Activated CD4-positive, alpha-beta T cell treated with anti-CD3 and anti-CD28 coated beads for 24 hours (primary cell): ENCODE measurements around the gene CSNK1D.

Experiments used
- DNase-seq, 2 donors: peaks; one replicate each; pipeline ENCODE4 v3.0.0-alpha.2; 2020; ENCODE audit warnings: low read depth in 2 of 2

CSNK1D gene

DNA sequence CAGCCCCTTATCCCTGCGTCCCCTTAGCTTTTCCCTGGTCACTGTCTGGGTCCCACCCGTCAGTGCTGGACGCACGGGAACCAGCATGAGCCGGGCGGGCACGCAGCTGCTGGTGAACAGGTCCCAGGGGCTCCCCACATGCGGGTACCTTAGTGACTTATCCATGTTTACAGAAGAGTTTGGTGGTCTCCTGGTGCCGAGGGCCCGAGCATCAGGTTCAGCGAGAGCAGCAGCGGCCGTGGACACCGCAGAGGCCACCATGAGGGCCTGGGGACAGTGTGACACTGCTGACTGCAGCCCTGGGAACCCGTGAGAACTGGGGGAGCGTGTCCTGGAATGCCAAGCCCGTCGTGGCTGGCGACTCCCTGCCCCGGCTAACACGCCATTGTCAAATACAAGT lies 37.4 kb upstream of the CSNK1D start:
- no peak for DNase-seq

DNA sequence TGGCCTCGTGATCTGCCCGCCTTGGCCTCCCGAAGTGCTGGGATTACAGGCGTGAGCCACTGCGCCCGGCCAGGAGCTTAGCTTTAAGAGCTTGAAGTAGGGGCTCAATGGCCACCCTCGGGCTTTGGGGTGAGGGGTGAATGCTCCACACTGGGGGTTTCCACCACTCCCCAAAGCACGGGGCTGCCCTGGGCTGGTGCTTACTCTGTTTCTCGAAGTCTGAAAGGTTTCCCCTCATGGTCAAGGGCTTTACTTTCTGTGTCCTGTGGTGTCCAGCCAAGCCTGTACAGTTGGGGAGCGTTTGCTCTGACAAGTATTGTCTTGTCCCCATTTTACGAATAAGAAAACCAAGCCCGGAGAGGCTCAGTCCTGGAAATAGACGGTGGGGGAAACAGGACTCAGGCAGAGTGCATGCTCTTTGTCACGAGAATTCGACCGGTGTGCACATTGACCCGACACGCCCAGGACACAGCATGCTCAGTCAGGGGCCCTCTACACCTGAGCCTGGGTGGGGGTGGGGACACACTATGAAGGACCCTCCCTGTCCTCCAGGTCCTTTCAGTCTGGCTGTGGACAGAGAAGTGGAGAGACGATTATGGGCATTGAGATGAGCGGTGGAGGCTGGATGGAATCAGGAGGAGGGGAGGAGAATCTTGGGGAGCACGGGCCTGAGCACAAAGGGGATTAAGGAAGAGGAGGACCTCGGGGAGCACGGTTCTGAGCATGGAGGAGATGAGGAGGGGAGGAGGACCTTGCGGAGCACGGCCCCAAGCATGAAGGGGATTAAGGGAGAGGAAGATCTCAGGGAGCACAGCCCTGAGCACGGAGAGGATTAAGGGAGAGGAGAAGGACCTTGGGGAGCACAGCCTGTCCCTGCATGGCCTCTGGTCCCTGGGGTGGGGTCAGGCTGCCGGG lies 36.4 kb upstream of the CSNK1D start:
- DNase-seq, result no peak

DNA sequence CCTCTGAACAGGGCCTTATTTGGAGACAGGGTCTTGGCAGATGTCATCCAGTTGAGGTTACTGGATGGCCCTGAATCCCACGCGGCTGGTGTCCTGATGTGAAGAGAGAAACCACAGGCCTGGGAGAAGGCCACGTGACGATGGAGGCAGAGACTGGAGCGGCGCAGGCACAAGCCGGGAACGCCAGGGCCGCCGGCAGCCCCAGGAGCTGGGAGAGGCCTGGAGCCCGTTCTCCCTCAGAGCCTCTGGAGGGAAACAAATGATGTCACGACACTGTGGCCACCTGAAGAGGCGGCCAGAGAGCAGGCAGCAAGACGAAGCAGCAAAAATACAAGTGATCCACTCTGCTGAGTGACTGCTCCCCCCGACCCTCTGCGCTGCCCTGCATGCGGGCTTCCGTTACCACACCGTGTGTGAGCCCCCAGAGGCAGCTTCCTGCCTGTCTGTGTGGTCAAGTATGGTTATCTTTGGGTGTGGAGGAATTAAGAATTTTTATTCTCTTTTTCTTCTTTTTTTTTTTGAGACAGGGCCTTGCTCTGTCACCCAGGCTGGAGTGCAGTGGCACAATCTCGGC lies 32.3 kb upstream of the CSNK1D start:
- DNase-seq, result no peak

DNA sequence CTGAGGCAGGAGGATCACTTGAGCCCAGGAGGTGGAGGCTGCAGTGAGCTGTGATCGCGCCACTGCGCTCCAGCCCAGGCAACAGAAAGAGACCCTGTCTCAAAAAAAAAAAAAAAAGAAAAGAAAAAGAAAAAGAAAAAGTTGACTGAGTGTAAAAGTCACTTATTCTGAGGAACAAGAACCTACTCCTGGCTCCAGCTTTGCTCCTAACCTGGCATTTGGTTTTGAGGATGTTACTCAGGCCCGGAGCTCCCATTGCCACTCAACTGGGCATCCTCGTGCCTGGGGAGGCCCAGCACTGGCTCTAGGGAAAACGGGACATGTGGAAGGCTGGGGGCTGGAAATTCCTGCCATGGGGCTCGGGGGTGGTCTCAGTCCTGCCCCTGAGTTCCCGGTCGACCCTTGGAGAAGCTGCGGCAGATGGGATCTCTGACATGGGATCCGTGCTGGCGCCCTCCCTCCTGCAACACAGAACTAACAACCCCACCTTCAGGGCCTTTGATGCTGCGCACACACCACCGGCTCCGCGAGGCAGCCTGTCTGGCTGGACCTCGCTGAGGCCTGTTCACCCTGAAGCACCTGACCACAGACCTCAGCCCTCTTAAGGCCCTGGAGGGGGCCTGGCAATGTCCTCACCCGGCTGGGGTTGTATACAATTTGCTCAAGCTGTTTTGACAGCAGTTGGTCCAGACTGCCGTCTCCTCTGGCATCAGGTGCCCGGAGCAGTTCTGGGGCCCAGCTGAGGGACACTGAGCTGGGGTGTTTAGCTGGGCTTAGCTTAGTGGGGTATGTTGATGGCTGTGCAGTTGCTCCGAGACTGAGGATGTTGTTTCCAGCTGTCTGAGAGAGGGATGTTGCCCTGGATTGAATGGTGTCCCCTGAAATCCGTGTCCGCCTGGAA lies 31.6 kb upstream of the CSNK1D start:
- DNase-seq, result no peak

DNA sequence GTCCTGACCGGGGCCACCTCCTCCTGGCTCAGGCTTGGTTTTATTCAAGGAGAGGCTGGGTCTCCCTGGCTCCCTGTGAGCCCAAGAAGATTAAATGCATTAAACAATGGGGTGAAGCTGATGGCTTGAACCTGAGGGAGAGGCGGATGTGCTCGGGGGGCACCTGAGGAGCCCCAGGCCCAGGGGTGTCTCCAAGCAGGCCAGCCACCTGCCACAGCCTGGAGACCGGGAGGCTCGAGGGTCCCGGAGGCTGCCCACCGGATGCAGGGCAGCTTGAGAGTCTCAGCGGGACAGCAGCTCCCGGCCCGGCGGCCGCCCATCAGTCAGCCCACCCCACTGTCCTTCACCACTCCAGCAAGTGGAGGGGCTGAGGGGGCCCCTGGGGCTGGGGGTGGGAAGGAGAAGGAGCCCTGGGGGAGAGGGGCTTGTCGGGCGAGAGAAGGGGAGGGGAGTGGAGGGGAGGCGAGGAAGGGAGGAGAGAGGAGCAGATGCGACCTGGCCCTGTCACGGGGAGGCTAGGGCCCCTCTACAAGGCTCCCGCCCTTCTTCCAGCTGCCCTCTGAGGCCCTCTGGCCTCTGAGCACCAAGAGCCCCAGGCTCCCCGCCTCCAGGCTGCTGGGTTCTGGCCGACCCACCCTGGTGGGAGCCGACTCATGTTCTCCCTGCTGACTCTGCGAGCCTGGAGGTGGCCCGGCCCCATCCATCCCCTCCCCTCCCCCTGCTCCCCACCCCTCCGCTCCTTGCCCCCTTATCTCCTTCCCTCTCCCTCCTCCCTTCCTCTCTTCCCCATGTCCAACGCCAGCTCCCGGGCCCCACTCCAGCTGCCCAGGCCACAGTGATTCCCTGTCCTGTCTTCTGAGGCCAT lies 30.7 kb upstream of the CSNK1D start:
- no peak for DNase-seq

DNA sequence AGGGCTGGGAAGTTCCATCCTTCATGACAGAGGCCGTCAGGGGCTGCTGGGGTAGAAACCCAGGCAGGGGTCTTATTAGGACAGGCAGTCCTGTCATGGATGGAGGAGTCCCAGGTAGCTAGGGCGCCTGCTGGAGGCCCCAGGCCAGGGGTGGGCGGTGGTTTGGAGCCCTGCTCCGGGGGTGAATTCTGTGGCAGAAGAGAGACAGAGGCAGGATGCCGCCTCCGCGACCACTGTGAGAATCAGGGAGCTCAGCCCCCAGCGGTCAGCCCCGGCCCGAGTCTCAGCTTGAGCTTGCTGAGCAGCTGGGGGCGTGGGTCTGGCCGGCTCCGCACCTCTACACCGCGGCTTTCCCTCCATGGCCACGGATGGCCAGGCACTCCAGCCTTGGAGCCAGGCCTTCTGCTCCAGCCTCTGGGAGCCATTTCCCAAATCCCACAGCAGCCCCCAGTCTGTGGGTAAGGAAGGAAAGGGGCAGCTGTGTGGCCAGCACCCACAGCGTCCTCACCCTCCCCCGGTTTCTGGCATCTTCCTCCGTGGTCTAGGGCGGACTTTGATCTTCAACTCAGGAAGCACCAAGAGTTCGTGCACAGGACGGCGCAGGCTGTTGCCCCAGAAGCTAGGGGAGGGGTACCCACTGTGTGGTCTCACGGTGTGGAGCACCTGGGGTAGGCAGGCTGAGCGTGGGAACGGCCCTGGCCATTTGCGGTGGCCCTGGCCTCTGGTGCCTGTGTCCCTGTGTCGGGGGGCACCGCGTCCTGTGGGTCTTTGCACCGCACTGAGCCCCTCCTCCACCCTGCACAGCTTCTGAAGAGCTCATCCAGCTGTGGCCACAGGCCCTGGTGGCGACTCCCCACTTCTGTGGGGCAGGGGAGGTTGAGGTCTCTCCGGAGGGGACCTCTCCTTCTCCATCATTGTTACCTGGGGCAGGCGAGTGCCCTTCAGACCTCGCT lies 29.8 kb upstream of the CSNK1D start:
- DNase-seq, result no peak

DNA sequence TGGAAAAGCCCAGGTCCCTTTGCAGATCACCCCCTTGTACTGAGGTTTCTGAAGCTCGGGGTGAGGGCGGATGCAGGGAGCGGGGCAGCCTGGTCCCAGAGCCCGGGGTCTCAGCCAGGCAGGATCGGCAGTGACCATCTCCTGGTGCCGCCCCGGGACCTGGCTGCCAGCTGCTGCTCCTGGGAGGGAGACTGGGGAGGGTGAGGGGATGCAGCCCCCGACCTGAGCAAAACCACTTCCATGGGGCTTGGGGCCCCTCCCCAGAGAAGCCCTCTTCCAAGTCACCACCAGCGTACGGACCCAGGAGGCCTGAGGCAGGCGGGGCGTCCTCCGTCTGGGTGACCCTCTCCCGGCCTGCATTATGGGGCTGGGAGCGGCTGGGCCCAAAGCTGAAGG lies 29.1 kb upstream of the CSNK1D start:
- DNase-seq, result no peak

DNA sequence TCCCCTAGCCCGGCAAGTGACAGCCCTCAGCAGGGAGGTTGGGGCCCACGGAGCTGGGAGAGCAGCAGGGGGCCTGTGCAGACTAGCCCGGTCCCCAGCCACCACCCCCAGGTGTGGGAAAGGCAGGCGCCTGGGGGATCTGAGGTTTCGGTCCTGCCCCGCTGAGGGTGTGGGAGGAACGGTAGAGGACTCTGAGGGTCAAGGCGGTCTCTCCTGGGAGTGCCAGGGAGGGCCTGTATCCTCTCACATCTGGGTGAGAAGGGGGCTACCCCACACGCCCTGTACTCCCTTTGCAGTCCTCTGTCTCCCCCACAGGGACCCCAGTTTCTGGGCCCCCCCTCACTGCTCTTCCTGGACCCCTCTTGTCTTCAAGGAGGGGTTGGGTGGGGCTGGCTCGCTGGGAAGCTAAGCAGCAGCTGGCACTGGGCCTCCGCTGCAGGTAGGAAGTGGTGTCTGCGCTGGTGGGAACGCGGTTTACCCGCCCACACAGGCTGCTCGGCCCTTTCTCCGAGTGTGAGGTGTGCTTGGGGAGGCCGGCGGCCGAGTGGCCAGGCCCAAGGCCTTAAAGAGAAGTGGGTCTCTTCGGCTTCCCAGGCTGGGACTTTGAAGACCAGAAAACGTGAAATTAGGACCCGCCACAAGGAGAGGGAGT lies 28.5 kb upstream of the CSNK1D start:
- DNase-seq, result no peak

DNA sequence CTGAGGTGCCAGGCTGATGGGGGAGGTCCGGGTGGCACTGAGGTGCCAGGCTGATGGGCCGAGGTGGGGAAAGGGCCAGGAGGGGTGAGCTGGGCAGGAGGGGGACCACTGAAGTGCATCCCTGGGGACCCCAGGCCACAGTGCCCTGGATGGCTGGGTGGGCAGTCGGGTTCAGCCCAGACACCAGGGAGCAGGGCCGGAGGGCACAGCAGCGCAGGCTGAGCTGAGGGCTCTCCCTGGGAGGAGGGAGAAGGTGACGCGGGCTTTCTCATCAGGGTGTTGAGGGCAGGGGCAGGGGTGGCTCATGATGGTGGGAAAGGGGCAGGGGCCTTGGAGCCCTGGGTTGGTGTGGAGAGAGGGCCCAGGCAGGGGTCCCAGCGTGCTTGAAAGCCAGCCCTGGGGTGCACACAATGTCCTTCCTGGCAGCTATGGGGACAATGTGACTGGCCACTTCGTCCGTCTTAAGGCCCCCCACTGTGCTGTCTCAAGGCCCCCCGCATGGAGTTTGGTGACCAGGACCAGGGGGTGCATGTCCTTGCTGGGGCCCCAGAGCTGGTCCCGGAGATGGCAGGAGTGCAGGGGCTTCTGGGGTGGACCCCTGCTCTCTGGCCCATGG lies 27.9 kb upstream of the CSNK1D start:
- DNase-seq, result no peak

DNA sequence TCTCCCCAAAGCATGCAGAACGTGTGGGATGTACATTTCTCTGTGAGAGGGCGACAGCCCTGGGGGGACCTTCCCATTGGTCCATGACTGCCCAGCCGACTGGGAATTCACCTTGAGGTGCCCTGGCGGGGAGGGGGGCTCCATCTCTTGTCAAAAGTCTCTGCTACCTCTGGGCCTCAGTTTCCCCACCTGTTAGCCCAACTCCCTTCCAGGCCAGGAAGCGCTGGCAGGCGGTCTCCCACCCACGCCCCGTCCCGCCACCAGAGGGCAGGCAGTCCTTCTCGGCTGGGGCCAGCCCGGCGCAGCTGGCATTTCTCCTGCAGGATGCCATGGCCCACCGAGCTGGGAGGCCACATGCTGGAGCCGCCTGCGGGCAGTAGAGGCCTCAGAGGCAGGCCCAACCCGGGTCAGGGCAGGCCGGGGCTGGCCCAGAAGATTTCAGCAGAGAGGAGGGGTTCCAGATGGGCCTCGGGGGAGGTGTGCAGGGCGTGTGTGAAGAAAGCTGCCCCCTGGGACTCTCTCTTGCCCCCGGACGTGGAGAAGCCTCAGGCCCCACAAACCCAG lies 27.3 kb upstream of the CSNK1D start:
- DNase-seq, result no peak

DNA sequence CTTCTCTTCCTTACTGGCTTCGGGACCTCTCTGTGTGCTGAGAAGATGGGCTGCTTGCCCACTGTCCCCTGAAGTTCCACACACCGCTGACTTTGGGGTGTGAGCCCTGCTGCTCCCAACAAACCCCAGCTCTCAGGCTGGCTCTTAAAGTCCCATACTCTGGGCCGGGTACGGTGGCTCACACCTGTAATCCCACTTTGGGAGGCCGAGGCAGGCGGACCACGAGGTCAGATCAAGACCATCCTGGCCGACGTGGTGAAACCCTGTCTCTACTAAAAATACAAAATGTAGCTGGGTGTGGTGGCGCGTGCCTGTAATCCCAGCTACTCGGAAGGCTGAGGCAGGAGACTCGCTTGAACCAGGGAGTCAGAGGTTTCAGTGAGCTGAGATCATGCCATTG lies 26.7 kb upstream of the CSNK1D start:
- no peak for DNase-seq

DNA sequence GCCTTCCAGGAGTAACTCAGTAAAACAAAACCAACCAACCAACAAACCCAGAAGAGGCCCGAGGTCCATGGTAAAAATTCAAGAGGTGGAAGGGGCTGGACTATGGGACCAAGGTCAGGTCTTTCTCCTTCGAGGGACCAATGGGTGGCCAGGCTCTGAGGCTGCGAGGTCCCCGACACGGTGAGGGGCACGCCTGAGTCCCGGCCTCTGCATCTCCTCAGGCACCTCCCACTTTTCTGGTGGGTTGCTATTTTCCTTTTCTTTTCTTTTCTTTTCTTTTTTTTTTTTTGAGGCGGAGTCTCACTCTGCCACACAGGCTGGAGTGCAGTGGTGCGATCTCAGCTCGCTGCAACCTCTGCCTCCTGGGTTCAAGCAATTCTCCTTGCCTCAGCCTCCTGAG lies 26.0 kb upstream of the CSNK1D start:
- peak in 1 of 2 donors; percentile 27 for DNase-seq

DNA sequence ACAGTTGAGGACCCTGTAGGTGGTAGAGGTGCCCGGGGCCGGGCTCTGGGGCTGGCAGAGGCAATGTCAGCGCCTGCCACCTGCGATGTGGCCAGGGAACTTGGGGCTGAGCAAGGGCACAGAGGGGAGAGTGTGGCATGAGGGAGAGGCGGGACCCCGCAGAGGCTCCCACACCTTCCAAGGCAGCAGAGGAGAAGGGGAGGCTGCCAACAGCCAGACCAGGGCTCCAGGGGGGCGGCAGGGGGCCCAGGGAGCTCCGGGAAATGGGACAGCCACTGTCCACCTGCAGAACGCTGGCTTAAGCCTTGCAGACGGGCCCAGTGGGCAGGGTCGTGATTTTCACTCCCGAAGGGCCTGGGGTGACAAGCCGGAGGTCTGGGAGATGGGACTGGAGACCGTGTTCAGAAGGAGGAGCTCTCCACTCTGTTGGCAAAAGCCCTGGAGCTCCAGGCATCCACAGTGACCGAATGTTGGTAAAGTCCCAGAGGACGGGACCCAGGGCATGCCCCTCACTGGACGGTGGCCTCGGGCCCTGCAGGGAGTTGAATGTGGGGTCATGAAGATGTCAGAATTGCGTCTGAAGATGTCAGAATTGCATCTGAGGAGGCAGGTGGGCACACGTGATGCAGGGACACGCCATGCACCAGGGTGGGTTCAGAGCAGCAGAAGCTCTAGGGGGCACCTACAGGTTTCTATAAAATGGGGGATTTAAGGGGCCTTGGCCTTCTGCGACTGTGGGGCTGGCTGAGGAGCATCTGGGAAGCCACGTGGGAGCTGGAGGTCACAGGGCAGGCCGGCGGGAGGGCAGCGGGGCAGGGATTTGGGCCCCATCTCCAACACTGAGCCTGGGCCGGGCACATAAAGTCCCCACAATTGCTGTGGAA lies 25.3 kb upstream of the CSNK1D start:
- no peak for DNase-seq

DNA sequence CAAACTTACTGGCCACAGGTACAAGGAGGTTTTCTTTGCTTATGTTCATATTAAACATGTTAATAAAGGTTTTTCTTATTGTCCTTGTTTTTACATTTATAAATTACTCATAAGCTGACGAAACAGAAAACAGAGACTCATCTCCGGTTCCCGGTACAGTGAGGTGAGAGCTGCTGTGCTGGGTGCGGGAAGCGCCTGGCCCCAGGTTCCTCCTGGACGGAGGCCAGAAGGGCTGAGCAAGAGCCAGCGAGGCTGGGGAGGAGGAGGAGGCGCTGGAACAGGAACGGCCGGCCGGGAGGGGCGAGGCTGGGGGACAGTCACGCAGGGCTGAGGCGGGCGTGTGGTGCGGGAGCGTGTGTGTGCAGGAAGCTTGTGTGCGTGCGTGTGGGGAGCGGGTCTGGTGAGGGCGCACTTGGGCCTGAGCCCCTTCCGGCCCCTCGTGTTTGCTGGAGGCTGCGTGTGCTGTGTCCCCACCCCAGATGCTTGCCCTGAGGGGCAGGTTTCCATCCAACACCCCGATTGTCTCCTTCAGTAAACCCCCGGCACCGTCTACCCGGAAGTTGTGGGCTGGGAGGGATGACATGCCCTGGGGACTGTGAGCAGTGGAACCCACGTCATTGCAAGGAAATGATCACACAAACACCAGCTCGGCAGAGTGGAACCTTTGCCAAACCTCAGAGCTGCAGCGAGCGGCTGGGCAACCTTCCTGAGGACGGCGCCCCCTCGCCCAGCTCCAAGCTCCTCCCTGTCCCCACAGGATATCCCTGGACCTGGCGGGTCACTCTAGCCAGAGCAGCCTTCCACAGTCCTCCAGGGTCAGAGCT lies 24.4 kb upstream of the CSNK1D start:
- DNase-seq, result peak; percentile 78 to 79

DNA sequence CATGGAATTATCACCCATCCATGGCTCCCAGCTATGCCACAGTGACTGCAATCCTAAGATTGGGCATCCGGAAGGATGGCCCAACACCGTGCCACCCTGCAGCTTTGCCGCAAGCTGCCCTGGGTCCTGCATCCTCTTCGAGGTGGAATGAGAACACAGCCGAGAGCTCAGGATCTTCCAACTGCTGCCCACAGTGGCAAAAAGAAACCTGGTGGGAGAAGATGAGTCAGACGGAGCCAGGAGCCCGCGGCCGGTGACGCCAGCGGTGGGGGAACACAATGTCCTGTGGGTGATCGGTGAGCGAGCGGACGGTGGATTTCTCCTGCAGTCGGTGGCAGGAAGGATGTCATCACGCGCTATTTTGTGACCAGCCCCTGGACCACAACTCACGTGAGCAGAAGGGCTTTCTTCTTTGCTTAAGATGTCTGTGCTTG lies 23.8 kb upstream of the CSNK1D start:
- DNase-seq, result peak; percentile 62 to 86

DNA sequence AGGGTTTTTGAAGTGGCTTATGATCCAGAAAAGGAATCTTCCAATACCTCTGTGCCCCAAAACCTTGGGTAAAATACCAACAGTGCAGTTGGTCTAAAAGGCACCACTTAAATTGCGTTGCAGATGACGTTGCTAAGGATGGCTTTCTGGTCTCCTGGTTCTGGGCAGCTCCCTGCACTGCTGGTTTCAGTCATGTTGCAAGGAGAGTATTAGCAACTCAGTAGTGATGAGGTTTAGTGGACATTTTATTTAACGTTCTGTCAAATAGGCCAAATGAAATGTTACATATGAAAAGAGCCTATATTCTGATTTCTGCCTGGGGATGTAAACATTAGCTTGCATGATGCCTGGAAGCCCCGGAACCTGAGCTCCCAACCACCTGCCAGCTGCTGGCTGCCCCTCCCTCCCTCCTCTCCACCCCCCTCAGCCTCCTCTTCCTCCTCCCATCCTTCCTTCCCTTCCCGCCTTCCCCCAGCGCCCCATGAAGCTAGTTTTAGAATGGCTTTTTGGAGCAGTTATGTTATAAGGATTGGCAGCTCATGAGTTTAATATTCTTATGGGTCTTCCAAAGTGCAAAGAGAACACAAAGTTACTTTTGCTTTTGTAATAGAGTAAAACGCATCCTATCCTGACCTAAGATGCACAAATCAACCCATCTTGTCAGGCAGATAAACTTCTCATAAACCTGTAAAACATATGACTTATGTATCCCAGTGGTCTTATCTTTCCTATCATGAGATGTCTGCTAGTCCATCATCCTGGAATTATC lies 23.2 kb upstream of the CSNK1D start:
- DNase-seq, result no peak
